ENCODE measurements around the gene CEP72.
"Not testable (repeated sequence)": the region's sequence is repeated elsewhere in the genome, so short reads cannot be mapped to it uniquely, and the experiment has no call there.

CEP72 gene

DNA sequence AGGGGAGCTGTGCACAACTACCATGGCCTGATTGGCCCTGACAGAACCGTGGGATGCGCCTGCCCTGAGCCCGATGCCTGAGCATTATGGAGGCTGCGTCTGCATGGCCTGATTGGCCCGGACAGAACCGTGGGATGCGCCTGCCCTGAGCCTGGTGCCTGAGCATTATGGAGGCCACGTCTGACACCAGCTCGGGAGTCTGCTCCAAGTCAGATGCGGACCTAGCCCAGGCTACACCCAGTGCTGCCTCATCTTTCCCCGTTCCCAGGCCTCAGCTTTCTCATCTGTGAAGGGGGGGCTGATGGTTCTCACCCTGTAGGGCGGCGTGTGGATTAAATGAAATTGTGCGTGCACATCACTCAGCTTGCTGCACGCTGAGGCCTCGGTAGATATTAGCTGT lies 7.3 kb downstream of the CEP72 start:
- DNase-seq = no peak

DNA sequence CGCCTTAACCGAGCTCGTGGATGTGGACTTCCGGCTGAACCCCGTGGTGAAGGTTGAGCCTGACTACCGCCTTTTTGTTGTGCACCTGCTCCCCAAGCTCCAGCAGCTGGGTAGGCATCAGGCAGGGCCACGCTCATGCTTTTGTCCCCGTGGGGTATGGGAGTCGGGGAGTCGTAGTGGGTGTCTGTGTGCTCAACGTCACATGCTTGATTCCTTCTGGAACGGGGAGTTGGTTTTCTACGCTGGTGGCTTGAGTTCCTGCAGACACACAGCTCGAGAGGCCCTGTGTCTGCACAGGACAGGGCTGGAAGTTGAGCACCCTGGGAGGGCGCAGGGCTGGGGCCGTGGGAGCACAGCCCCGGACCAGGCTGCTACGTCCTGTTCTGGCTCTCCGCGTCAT lies 8.0 kb downstream of the CEP72 start:
- DNase-seq = no peak

DNA sequence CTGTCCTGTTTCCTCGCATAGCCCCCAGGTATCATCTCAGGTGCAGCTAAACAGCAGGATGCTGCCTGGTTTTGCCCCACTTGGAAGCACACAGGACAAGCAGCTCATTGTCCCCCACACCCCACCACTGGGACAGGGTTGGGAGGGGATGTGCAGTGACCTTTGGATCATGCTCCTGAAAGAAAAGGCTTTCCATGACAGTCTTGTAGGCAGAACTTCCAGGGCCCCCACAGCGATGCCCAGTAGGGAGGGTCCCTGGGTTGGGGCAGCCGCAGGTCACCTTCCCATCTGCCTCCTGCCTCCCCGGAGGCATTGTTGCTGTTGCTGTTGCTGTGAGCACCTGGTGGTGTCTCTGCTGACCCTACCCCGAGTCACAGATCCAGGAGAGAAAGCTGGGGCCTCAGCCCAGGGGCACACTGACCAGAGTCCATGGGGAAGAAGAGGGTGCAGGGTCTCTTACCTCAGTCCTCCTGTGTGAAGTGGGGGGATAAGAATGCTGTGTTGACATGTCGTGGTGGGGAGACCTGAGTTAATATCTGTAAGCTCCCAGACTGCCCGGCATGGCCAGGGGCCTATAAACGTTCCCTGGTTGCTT lies 8.5 kb downstream of the CEP72 start:
- no peak for DNase-seq

DNA sequence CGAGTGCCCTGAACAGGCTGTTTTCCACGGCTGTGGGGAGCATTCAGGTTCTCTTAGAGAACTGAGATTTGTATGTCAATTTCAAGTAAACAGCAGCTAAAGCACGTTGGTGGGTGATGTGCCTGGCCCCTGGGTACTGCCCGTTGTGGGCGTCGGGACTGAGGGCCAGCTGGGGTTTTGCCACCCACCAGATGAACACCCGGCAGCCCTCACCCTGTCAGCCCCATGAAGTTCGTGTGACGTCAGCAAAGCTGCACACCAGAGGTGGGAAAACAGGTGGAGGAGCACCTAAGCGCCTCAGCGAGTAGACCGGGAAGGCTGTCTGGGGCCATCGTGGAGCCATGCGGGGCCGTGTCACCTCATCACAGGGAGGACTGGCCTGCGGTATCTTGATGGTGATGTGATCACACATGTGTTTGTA lies 9.2 kb downstream of the CEP72 start:
- DNase-seq = no peak

DNA sequence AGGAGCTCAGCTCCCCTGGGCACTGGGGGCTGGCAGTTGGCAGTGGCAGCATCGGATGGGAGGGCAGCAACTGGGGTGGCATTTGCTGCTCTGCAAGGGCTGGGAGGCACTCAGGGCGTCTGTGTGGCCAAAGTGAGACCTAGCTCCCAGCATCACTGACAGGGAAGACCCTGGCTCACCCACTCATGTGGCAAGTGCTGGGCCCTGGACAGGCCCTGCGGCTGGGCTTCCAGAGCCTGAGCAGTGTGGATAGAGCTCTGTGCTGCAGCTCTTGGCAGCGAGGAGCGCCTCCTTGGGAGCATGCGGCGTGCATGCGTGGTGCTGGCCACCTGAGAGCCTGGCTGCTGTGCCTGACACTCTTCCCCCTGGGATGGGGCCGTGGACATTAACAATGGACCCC lies 10.2 kb downstream of the CEP72 start:
- DNase-seq = no peak

DNA sequence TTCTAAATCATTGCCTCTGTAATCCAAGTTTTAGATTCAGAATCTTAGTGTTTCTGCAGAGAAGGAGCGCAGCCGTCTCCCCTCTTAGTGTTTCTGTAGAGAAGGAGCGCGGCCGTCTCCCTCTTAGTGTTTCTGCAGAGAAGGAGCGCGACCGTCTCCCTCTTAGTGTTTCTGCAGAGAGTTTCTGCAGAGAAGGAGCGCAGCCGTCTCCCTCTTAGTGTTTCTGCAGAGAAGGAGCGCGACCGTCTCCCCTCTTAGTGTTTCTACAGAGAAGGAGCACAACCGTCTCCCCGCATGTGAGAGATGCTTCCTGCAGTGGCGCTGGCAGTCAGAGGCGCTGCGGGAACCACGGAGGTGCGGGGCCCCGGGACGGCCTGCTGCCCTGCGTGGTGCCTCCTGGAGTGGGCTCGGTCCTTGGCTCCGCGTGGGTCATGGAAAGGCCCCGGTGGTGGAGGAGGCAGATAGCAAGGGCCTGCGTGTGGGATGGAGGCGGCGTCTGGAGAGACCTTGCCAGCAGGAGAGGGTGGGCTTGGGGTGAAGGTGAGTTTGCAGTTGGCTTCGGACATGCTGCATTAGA lies 10.9 kb downstream of the CEP72 start:
- no peak for DNase-seq

DNA sequence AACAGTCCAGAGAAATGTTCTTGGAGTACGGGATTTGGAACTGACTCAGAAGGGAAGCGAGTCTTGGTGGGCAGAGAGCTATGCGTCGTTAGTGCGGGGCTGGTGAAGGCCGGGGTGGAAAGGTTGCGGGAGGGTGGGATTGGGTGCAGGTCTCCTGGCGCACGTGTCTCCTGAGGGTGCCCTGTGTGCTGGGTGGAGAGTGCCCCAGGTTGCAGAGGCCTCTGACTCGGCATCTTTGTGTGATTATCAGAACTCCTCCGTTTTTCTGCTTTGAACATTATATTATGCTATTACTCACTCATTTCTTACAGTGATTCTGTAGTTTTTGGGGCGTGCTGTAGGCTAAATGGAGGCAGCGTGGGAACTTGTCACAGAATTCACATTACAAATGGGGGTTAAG lies 11.4 kb downstream of the CEP72 start:
- no peak for DNase-seq

DNA sequence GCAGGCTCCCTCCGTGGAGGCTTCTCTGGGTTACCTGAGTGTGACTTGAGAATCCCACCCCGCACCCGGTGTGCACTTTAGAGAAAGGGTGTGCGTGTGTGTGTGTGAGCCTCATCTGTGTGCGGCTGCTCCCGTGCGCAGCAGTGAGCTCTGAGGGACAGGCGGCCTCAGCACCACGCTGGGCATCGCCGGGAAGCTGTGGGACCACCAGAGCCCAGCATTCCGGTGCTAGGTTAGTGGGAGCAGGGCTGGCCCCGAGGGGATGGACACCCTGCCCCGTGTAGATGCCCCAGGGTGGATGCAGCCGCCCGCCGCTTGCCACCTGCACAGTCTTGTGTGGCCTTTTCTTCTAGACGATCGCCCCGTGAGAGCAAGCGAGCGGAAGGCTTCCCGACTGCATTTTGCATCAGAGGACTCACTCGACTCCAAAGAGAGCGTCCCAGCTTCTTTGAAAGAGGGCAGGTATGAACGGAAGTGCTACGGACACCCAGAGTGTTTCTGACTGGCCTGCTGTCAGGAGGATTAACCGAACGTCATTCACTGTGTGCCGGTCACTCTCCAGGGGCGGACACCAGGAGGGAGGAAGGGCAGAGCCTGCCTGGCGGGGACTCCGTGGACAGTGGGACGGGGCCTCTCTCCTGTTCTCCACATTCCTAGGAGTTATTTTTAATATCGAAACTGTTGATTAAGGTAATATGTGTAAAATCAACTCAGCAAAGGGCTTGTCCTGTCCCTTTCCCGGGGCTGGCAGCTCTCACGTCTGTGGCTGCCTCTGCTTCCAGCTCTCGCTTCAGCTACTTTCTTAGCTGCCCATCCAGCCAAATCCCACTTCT lies 12.2 kb downstream of the CEP72 start:
- DNase-seq = no peak

DNA sequence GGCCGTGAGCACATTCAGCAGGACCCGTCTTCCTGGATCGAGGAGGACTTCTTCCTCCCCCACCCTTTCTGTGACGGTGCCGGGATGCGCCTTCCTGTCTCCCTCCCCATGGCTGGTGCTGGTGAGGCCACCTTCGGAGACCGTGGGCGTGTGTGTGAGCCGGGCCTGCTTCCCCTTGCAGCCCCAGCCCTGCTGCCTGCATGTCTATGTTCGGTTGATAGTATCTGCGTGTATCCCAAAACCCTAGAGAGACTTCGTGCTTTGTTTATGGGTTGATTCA lies 12.8 kb downstream of the CEP72 start:
- DNase-seq = no peak

DNA sequence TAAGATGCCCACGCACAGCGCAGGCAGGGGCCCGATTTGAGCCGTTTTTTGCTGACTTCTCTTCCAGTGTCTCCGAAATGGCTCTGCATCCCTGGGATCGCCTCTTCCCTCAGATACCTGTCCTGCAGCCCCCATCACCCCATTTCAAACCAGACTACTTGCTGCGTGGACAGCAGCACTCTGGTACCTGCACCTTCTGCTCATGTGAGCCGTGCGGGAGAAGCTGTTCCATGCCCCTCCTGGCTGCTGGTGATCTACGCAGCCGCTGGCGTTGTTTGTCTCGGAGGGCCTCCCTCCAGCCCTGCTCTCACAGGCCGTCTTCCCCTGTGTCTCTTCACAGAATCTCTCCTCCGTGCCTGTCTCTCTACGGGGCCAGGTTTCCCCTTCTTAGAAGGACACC lies 13.4 kb downstream of the CEP72 start:
- no peak for DNase-seq

DNA sequence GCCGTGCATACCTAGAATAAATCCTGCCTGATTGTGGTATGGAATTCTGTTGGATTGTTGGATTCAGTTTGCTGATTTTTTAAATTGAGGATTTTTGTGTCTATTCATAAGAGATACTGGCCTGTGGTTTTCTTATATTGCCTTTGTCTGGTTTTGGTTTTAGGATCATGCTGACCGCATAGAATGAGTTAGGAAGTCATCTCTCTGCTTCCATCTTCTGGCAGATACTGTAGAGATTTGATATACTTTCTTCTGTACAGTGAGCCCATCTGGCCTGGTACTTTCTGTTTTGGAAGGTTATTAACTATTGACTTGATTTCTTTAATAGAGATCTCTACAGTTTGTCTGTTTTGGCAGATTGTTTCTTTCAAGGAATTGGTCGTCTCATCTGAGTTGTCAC lies 14.7 kb downstream of the CEP72 start:
- DNase-seq = no peak

DNA sequence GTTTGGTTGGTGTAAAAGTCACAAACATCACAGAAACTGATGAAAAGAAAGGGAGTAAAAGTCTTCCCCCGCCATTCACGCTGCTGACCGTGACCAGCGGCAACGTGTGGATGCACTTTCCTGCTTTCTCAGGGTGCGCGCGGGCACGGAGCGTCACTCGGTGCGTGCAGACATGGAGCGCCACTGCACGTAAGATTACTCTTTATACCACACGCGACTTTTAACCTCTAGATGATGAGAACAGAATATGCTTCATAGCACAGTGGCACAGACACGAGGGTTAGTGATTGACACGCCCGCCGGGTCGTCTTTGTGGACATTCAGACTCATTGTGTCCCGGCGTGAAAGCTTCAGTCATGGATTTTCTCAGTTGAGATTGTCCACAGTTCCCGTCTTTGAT lies 15.7 kb downstream of the CEP72 start:
- DNase-seq = no peak

DNA sequence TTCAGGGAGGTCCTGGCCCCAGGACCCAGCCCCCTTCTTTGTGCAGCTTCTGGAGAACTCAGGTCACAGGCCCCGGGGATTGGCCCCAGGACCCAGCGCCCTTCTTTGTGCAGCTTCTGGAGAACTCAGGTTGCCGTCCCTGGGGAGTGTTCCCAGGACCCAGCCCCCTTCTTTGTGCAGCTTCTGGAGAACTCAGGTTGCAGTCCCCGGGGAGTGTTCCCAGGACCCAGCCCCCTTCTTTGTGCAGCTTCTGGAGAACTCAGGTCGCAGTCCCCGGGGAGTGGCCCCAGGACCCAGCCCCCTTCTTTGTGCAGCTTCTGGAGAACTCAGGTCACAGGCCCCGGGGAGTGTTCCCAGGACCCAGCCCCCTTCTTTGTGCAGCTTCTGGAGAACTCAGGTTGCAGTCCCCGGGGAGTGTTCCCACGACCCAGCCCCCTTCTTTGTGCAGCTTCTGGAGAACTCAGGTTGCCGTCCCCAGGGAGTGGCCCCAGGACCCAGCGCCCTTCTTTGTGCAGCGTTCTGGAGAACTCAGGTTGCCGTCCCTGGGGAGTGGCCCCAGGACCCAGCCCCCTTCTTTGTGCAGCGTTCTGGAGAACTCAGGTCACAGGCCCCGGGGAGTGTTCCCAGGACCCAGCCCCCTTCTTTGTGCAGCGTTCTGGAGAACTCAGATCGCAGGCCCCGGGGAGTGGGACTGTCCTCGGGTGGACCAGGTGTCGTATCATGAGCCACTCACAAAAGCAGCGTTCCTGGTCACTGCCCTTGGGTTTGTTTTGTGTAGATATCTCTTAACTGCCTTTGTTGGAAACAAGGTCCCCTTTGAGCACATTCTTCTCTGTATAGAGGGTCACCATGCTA lies 16.4 kb downstream of the CEP72 start:
- not testable (repeated sequence) for DNase-seq

DNA sequence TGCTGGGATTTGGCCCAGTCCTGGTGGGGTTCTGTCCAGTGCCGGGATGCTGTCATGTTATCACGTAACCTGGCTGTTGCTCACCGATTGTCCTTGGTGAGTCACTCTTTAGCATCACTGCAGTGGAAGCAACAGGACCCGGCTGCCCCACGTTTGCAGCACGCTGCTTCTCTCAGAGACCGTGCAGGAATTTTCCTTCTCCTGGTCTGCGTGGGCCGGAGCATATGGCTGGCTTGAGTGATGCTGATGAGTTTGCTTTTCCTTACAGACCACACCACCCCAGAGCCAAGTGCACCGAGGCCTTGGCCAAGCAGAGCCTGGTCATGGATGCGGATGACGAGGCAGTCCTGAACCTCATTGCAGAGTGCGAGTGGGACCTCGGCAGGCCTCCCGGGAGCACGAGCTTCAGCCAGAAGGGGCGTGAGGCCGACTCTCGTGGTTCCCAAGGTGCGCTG lies 21.4 kb downstream of the CEP72 start:
- DNase-seq = no peak

DNA sequence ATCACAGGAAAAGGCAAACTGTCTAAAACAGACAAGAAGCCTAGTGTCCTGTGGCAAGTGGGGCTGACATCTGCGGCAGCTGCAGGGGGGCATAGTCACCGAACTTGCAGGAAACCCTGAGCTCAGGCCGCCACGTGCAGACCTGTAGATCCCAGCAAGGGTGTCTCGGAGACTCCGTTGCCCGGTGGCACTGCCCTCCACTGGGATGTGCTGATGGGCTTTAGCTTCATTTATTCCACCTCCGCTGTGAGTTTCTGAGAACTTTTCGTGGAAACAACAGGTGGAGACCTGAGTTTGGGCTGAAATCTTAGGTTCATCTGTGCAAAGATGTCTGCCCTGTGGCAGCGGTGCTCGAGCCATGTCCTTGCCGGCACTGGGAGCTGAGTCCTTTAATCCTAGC lies 22.1 kb downstream of the CEP72 start:
- no peak for DNase-seq

DNA sequence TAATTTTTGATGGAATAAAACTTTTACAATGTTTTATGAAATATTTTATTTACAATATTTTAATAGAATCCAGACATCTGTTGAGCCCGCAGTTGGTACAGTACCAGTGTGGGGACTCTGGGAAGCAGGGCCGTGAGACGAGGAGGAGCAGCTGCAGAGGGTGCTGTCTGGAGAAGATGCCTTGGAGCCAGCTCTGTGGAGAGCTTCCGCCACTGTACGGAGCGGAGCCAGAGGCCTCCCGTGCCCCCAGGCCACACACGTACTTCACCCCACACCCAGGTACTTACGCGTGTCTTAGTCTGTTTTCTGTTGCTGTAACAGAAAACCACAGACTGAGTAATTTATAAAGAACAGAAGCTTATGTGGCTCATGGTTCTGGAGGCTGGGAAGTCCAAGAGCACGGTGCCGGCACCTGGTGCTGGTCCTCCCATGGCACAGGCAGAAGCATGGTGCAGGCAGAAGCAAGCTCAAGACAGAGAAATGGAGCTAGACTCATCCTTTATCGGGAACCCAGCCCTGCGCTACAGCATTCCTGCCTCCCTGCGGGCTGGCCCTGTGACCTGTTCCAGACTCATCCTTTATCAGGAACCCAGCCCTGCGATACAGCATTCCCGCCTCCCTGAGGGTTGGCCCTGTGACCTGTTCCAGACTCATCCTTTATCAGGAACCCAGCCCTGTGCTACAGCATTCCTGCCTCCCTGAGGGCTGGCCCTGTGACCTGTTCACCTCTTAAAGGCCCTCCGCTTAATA lies 23.3 kb downstream of the CEP72 start:
- no peak for DNase-seq

DNA sequence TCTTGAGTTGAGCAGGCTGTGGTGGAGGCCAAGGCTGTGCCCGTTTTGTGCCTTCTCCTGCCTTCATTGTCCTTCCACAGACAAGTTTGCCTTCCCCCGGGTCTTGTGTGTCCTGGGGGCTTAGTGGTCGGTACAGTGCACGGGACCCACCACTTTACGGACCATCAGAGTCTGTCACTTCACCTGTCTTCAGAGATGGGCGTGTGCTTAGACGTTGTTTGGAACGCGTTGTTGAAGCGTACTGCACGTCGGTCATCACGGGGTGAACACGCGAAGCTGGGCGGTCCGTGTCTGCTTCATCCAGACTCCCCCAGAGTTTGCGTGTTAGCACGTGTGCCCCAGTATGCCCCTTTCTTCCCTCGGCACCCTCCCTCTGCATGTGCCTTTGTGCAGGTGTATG lies 24.8 kb downstream of the CEP72 start:
- no peak for DNase-seq

DNA sequence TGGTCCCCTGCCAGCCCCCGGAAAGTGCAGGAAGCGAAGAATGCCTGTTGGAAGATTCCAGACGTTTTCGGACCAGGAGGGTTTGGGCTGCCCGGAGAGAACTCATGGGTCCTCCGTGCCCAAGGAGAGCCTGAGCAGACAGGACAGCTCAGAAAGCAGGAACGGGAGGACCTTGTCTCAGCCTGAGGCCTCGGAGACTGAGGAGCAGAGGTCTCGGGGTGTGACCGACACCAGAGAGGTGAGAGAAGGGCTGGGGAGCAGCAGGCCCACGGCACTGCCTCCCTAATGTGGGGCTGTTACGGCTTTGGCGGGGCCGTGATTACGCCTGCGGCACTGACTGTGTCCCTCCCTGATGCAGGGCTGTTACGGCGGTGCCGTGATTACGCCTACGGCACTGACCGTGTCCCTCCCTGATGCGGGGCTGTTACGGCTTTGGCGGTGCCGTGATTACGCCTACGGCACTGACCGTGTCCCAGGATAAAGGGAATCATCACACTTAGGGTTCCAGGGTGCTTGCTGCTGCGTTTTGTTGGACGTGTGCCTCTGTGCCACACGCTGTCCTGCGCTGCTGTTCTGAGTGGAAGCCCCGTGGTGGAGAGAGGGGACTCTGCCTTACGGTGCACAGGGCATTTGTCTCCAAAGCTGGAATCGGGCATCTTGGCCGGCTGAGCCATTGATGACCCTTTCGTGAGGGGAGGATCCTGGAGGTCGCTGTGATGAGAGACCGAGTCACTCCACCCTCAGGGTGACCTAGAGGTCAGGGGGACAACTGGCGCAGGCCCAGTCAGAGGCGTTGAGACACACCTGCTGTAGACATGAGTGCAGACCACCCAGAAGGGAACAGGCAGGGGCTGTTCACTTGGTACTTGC lies 25.7 kb downstream of the CEP72 start:
- no peak for DNase-seq

DNA sequence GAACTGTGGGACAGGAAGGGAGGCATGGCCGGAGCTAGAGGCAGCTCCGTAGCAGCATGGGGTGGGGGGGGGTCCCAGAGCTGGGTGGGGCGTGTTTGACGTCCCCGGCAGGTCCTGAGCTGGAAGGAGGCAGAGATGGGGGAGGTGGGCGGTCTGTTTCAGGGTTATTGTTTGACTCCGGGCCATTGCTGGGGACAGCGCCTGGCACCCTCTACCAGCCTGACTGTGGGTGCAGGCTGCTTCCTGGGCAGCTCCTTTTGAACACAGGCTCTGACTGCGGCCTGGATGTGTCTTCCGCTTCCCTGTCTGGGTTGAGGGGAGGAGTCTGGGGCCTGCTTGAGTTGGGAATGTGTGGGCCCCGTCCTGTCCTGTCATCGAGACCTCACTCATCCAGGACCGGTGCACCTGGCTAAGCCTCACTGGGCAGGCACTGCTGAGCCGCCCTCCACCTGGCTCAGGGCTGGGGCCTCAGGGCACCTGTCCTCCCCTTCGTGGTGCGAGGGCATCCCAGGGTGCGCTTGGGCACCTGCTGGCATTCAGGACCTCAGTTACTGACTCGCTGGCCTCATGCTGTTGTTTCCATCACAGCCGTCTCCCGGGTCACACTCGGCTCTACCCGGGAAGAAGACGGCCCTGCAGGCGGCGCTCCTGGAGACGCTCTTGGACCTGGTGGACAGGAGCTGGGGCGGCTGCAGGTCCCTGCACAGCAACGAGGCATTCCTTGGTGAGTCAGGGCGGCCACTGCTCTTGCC lies 26.5 kb downstream of the CEP72 start:
- DNase-seq = no peak

DNA sequence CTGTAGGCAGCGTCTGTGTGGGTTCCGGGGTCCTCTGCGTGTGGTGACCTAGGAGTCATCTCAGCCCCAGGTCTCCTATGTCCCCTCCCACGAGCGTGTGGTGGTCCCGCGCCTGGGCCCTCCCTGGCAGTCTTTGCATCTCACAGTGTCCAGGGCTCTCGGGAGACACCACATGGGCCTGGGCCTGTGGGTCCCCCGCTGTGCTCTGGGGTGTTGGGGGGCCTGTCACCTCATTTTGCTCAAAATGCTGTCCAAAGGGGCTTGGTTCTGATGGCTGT lies 27.1 kb downstream of the CEP72 start:
- DNase-seq = no peak

DNA sequence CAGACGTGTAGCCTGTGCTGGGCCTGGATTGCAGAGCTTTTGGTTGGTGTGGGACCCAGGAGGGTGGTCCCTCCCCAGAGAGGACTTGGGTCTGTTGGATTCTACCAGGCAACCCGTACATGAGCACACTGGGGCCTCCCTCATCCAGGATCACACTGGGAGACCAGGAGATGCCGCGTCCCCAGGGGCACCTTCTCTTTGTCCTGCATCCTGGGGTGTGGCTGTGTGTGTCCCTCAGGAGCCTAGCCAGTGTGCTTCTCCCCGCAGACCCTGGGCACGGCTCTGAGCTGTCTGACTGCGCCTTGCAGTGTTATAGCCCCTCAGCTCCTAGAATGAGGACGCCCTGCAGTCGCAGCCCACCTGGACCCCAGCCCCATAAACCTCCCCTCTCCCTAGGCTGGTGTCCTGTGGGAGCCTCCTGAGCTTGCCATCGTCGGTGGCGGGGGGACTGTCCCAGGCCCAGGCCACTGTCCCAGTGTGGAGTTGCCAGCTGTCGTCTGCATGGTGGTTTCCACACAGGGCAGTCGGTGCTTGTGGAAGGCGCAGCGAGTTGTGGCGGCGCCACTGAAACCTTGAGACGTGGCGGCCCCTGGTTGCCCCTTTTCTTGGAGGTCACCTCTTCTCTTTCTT lies 27.6 kb downstream of the CEP72 start:
- no peak for DNase-seq
